ENCODE data around the gene GALNT12. TPM values are rescaled to one million over a fixed set of nuclear protein-coding genes. Genes with fewer than 3 reads are reported as not detected.

Gene GALNT12
- total RNA-seq, 2 donors from 2014 or later = 4.1 to 5.5 TPM

GRCh38 chr9:98887918-98888510, 80.5 kb downstream of the GALNT12 start:
- Mint-ChIP-seq H3K36me3 (ENCODE audit: low read depth) (no peaks in the 10 kb centered on the region), H3K27me3 (peaks cover 36% of the 10 kb centered on the region), H3K9me3 (no peaks in the 10 kb centered on the region), H3K4me3 (no peak overlapping the region), H3K4me1 (no peaks in the 10 kb centered on the region), H3K27ac (no peak overlapping the region)
- ATAC-seq (replicated peaks) = no peak

GRCh38 chr9:98888801-98889421, 81.4 kb downstream of the GALNT12 start:
- Mint-ChIP-seq H3K27ac (no peak overlapping the region), H3K27me3 (peaks cover 34% of the 10 kb centered on the region), H3K36me3 (ENCODE audit: low read depth) (no peaks in the 10 kb centered on the region), H3K9me3 (no peaks in the 10 kb centered on the region), H3K4me1 (no peaks in the 10 kb centered on the region), H3K4me3 (no peak overlapping the region)
- no peak for ATAC-seq (replicated peaks)

DNA sequence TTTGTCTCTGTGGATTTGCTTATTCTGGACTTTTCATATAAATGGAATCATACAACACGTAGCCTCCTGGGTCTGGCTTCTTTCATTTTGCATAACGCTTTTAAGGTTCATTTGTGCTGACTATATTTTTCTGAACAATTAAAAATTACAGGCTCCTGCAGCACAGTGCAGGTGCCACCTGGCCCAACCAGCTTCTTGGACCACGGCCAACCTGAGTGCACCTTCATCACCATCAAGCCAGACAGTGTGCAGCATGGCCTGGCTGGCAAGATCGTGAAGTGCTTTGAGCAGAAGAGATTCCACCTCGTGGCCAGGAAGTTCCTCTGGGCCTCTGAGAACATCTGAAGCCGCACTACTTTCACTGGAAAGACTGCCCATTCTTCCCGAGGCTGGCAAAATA, 82.8 kb downstream of the GALNT12 start:
- H3K4me3 Mint-ChIP-seq = no peak overlapping the region
- H3K36me3 Mint-ChIP-seq (ENCODE audit: low read depth) = no peaks in the 10 kb centered on the region
- H3K4me1 Mint-ChIP-seq = no peaks in the 10 kb centered on the region
- no peaks in the 10 kb centered on the region for H3K9me3 Mint-ChIP-seq
- H3K27ac Mint-ChIP-seq = no peak overlapping the region
- no peak for ATAC-seq (replicated peaks)
- H3K27me3 Mint-ChIP-seq = peaks cover 27% of the 10 kb centered on the region

- Mint-ChIP-seq H3K36me3 (ENCODE audit: low read depth) (no peaks in the 10 kb centered on the region), H3K4me3 (no peak overlapping the region), H3K27ac (no peak overlapping the region), H3K9me3 (no peaks in the 10 kb centered on the region), H3K27me3 (peaks cover 36% of the 10 kb centered on the region), H3K4me1 (no peaks in the 10 kb centered on the region)
- ATAC-seq (replicated peaks) = no peak
Observed at GRCh38 chr9:98892288-98892687, 84.8 kb downstream of the GALNT12 start.

- H3K4me1 Mint-ChIP-seq = no peaks in the 10 kb centered on the region
- no peak overlapping the region for H3K4me3 Mint-ChIP-seq
- H3K9me3 Mint-ChIP-seq = no peaks in the 10 kb centered on the region
- peaks cover 35% of the 10 kb centered on the region for H3K27me3 Mint-ChIP-seq
- no peak for ATAC-seq (replicated peaks)
- no peak overlapping the region for H3K27ac Mint-ChIP-seq
- no peaks in the 10 kb centered on the region for H3K36me3 Mint-ChIP-seq (ENCODE audit: low read depth)
Observed at GRCh38 chr9:98892690-98893089, 85.2 kb downstream of the GALNT12 start.

- peaks cover 32% of the 10 kb centered on the region for H3K27me3 Mint-ChIP-seq
Observed at GRCh38 chr9:98894171-98894570, 86.7 kb downstream of the GALNT12 start.

GRCh38 chr9:98894761-98895160, 87.3 kb downstream of the GALNT12 start:
- Mint-ChIP-seq H3K36me3 (ENCODE audit: low read depth) (no peaks in the 10 kb centered on the region), H3K4me1 (no peaks in the 10 kb centered on the region), H3K4me3 (no peak overlapping the region), H3K27me3 (peaks cover 32% of the 10 kb centered on the region), H3K9me3 (no peaks in the 10 kb centered on the region), H3K27ac (no peak overlapping the region)
- no peak for ATAC-seq (replicated peaks)

More at GRCh38 chr9:98894171-98894570, 86.7 kb downstream of the GALNT12 start:
- H3K9me3 Mint-ChIP-seq = no peaks in the 10 kb centered on the region
- H3K4me3 Mint-ChIP-seq = no peak overlapping the region
- ATAC-seq (replicated peaks) = no peak
- no peaks in the 10 kb centered on the region for H3K4me1 Mint-ChIP-seq
- no peak overlapping the region for H3K27ac Mint-ChIP-seq
- H3K36me3 Mint-ChIP-seq (ENCODE audit: low read depth) = no peaks in the 10 kb centered on the region

GRCh38 chr9:98896632-98897031, 89.2 kb downstream of the GALNT12 start:
- ATAC-seq (replicated peaks) = no peak
- Mint-ChIP-seq H3K4me3 (no peak overlapping the region), H3K27me3 (peaks cover 28% of the 10 kb centered on the region), H3K4me1 (no peaks in the 10 kb centered on the region), H3K36me3 (ENCODE audit: low read depth) (no peaks in the 10 kb centered on the region), H3K27ac (no peak overlapping the region), H3K9me3 (no peaks in the 10 kb centered on the region)

DNA sequence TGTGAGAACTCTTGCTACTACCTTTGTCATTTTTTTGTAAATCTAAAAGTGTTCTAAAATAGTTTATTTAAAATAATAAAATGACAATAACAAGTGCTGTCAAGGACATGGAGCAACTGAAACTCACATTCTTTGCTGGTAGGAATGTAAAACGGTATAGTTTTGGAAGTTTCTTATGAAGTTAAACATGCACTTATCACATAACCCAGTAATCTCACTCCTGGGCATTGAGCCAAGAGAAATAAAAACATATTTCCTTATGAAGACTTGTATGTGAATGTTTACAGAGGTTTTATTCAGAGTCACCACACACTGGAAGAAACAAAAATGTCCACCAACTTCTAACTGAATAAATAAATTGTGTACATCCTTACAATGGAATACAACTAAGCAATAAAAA, 90.3 kb downstream of the GALNT12 start:
- Mint-ChIP-seq H3K4me1 (no peaks in the 10 kb centered on the region), H3K36me3 (ENCODE audit: low read depth) (no peaks in the 10 kb centered on the region), H3K4me3 (no peak overlapping the region), H3K27me3 (peaks cover 31% of the 10 kb centered on the region), H3K27ac (no peak overlapping the region), H3K9me3 (no peaks in the 10 kb centered on the region)
- ATAC-seq (replicated peaks) = no peak

DNA sequence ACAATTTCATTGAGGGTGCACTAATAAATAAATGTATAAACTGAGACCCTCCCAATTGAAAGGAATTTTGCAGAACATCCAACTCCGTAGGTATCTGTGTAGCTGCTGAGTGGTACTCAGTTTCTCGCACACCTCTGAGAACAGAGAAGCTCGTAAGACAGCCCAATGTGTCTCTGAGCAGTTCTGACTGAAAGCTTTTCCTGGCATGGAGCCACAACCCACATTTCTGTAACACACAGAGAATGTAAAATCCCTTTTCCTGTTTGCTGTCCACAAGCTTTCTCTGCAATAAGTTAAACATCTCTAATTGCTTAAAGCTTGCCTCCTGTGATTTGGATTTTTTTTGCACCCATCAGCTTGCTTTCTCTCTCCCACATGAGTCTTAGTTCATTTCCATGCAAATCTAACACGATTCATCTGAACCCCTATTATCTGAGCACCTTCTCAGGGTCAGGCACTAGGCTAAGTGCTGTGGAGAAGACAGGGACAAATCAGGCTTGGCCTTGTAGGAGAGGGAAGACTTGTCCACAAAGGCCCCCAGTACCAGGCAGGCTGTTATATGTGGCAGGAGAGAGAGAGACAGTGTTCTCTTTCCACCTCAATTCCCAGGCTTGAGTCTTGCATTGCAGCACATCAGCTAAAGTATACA, 92.1 kb downstream of the GALNT12 start:
- no peak overlapping the region for H3K27ac Mint-ChIP-seq
- ATAC-seq (replicated peaks) = no peak
- no peaks in the 10 kb centered on the region for H3K9me3 Mint-ChIP-seq
- H3K4me3 Mint-ChIP-seq = no peak overlapping the region
- no peaks in the 10 kb centered on the region for H3K36me3 Mint-ChIP-seq (ENCODE audit: low read depth)
- H3K4me1 Mint-ChIP-seq = no peaks in the 10 kb centered on the region
- H3K27me3 Mint-ChIP-seq = peaks cover 31% of the 10 kb centered on the region

Other genes starting within 250 kb of the GALNT12 start
- gene GABBR2, start 98.7 kb upstream of the GALNT12 start, total RNA-seq = not detected
- gene ANKS6, start 11.1 kb upstream of the GALNT12 start, total RNA-seq = 10 to 100 TPM; 10.0 to 11.2 TPM
- under 1 TPM; 0.11 to 0.82 TPM for gene COL15A1, start 136.2 kb downstream of the GALNT12 start, total RNA-seq